SK-N-SH (cell line): ENCODE measurements around the gene STX2. TPM values are rescaled to one million over a fixed set of nuclear protein-coding genes. Genes with fewer than 3 reads are reported as not detected.

Experiments
- CTCF ChIA-PET: fragments of 300-600, 350-600 bp; formaldehyde crosslinking; extraction: SDS; loops from one replicate; lab custom pipeline; 2021; lab: Yijun Ruan, JAX
- POLR2A ChIA-PET: fragments of 350-600 bp; sonication (Branson Sonifier 250); formaldehyde crosslinking; extraction: SDS; loops from one replicate; lab custom pipeline; 2020; ENCODE audit warnings: antibody characterized with exemption, inconsistent platforms; lab: Yijun Ruan, JAX
- DNase-seq: peaks from one replicate; pipeline ENCODE4 v3.0.0; 2012
- H2AFZ ChIP-seq: fragments of 200-600 bp; sonication (generic); 2 replicates; pipeline ENCODE4 v1.8.1; 2016; ENCODE audit warnings: antibody characterized with exemption, mild to moderate bottlenecking, low read depth
- H3F3A ChIP-seq: fragments of 200-600 bp; sonication (generic); replicated peaks from 2 replicates; pipeline ENCODE3; 2016; ENCODE audit warnings: antibody characterized with exemption, mild to moderate bottlenecking; ENCODE audit not compliant: insufficient read depth
- H3K27ac ChIP-seq, 2 experiments: fragments of 200-500 bp in 1 of 2; fragments of 200-600 bp in 1 of 2; sonication (Bioruptor generic) in 1 of 2; sonication (generic), shearing (Covaris generic) in 1 of 2; 2 replicates each; pipeline versions ENCODE4 v1.5.1 to v1.6.1; 2014 to 2016; ENCODE audit warnings: low read depth in 2 of 2, inconsistent platforms in 1 of 2, low read length in 1 of 2, mild to moderate bottlenecking in 1 of 2, mixed read lengths in 1 of 2
- H3K27me3 ChIP-seq: fragments of 200-600 bp; sonication (generic), shearing (Covaris generic); 2 replicates; pipeline ENCODE4 v1.6.1; 2016; ENCODE audit warnings: mixed run types; ENCODE audit not compliant: insufficient read depth
- H3K36me3 ChIP-seq, 2 experiments: fragments of 200-500 bp in 1 of 2; fragments of 200-600 bp in 1 of 2; sonication (Bioruptor generic) in 1 of 2; sonication (generic) in 1 of 2; replicated peaks in 1 of 2; 2 replicates each; pipeline versions ENCODE3 to v1.5.1; 2014 to 2016; ENCODE audit warnings: low read length in 1 of 2, mild to moderate bottlenecking in 1 of 2; ENCODE audit not compliant: insufficient read depth in 2 of 2, control insufficient read depth in 1 of 2
- H3K4me1 ChIP-seq, 2 experiments: fragments of 200-500 bp in 1 of 2; fragments of 200-600 bp in 1 of 2; sonication (Bioruptor generic) in 1 of 2; sonication (generic), shearing (Covaris generic) in 1 of 2; 2 replicates each; pipeline versions ENCODE4 v1.5.1 to v1.6.1; 2014 to 2016; ENCODE audit warnings: low read depth in 1 of 2, low read length in 1 of 2, mixed run types in 1 of 2; ENCODE audit not compliant: insufficient read depth in 2 of 2, control insufficient read depth in 1 of 2
- H3K4me2 ChIP-seq: fragments of 200-600 bp; sonication (generic), shearing (Covaris generic); 2 replicates; pipeline ENCODE4 v1.6.1; 2017; ENCODE audit warnings: mixed run types
- H3K4me3 ChIP-seq, 2 experiments: fragments of 200-500 bp in 1 of 2; fragments of 200-600 bp in 1 of 2; sonication (Bioruptor generic) in 1 of 2; sonication (generic), shearing (Covaris generic) in 1 of 2; 2 replicates each; pipeline versions ENCODE4 v1.5.1 to v1.8.1; 2014 to 2016; ENCODE audit warnings: low read depth in 2 of 2, inconsistent platforms in 1 of 2, low read length in 1 of 2, mild to moderate bottlenecking in 1 of 2, mixed read lengths in 1 of 2, moderate library complexity in 1 of 2
- H3K79me2 ChIP-seq: fragments of 200-600 bp; sonication (generic); 2 replicates; pipeline ENCODE4 v1.8.1; 2017; ENCODE audit warnings: mild to moderate bottlenecking; ENCODE audit not compliant: insufficient read depth
- H3K9ac ChIP-seq: fragments of 200-600 bp; sonication (generic); 2 replicates; pipeline ENCODE4 v1.6.1; 2017; ENCODE audit warnings: mixed run types
- H3K9me2 ChIP-seq: fragments of 200-600 bp; sonication (generic); 2 replicates; pipeline ENCODE4 v1.6.1; 2017; ENCODE audit warnings: mixed run types
- H3K9me3 ChIP-seq: fragments of 200-600 bp; sonication (generic); 2 replicates; pipeline ENCODE4 v1.6.1; 2017; ENCODE audit warnings: mixed run types, mild to moderate bottlenecking, moderate library complexity
- H4K20me1 ChIP-seq: fragments of 200-600 bp; sonication (generic); 2 replicates; pipeline ENCODE4 v1.6.1; 2017; ENCODE audit warnings: mild to moderate bottlenecking, mixed run types; ENCODE audit not compliant: insufficient read depth
- ELF1 ChIP-seq: IDR thresholded peaks from 2 replicates; pipeline ENCODE4 v1.4.0; 2012
- MXI1 ChIP-seq: IDR thresholded peaks from 2 replicates; pipeline ENCODE4 v1.6.1; 2012; ENCODE audit warnings: mild to moderate bottlenecking, low read depth, low read length, improper control_type of control experiment
- SIN3A ChIP-seq: IDR thresholded peaks from 2 replicates; pipeline ENCODE4 v1.6.1; 2012; ENCODE audit warnings: low read depth, mild to moderate bottlenecking, low read length, moderate library complexity, borderline replicate concordance
- WGBS: methylation state at CpG from one replicate; pipeline ENCODE4 v1.1.6; 2017; ENCODE audit warnings: low lambda C conversion rate; 5-methylcytosine and 5-hydroxymethylcytosine counted together
- polyA plus RNA-seq, 3 experiments: library from polyadenylated mRNA; depleted of rRNA; stranded (reverse); fragments of >200 nt; gene quantifications; 2 replicates each; pipeline ENCODE4 v1.2.3, GENCODE V29; 2012
- small RNA-seq, 7 experiments: library from RNA; depleted of rRNA; stranded (forward); fragments of <200 nt; gene quantifications; one replicate each; pipeline ENCODE3, GENCODE V24; 2012
- TF ChIP-seq, protein P1 (sequence below): fragments of 150-350 bp; IDR thresholded peaks from 2 replicates; pipeline ENCODE4 v1.6.1; 2016; ENCODE audit warnings: mild to moderate bottlenecking, low read depth, low read length
- TF ChIP-seq, protein P2 (sequence below): fragments of 150-350 bp; IDR thresholded peaks from 2 replicates; pipeline ENCODE4 v1.6.1; 2017; ENCODE audit warnings: antibody characterized with exemption, low read length, low read depth, borderline replicate concordance

Gene STX2
- polyA plus RNA-seq, 1 of the 3 experiments (the other 2 are of a cell fraction) = 25.1 TPM

- TF ChIP-seq, protein P1, sequence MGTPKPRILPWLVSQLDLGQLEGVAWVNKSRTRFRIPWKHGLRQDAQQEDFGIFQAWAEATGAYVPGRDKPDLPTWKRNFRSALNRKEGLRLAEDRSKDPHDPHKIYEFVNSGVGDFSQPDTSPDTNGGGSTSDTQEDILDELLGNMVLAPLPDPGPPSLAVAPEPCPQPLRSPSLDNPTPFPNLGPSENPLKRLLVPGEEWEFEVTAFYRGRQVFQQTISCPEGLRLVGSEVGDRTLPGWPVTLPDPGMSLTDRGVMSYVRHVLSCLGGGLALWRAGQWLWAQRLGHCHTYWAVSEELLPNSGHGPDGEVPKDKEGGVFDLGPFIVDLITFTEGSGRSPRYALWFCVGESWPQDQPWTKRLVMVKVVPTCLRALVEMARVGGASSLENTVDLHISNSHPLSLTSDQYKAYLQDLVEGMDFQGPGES = no peak
- no peak for TF ChIP-seq ELF1
- TF ChIP-seq, protein P2, sequence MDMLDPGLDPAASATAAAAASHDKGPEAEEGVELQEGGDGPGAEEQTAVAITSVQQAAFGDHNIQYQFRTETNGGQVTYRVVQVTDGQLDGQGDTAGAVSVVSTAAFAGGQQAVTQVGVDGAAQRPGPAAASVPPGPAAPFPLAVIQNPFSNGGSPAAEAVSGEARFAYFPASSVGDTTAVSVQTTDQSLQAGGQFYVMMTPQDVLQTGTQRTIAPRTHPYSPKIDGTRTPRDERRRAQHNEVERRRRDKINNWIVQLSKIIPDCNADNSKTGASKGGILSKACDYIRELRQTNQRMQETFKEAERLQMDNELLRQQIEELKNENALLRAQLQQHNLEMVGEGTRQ = no peak
- no peak for TF ChIP-seq SIN3A
Observed at GRCh38 chr12:130742716-130743115, 96.3 kb downstream of the STX2 start (continued).

DNA sequence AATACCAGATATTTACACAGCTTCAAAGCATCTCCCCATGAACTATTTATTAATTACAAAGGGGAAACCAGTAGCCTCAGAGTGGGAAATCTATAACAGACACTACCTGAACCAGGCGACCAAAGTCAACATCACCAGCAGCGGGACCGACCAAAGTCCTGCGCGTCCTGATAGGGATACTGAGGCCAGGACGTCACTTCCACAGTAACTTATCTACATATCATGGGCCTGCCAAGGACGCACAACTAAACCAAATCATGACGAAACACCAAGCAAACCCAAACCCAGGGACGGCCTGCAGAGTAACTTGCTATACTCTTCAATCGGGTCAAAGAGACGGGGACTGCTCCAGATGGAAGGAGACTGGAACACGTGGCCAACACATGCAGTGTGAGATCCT is 96.9 kb downstream of the STX2 start:
- no peak for TF ChIP-seq MXI1
- H3K9ac ChIP-seq = no peak overlapping the region
- 61% methylated on average over 12 of the region's 12 CpGs for WGBS
- CTCF ChIA-PET = no interaction called here
- no peaks in the 10 kb centered on the region for H4K20me1 ChIP-seq
- H3K9me2 ChIP-seq = no peaks in the 10 kb centered on the region
- no peaks in the 10 kb centered on the region for H3K27me3 ChIP-seq
- no peaks in the 10 kb centered on the region for H3K79me2 ChIP-seq
- H3K4me1 ChIP-seq = no peaks in the 10 kb centered on the region; a peak in 1 of 4 replicates
- H2AFZ ChIP-seq = no peak overlapping the region
- POLR2A ChIA-PET = no interaction called here
- H3K27ac ChIP-seq = no peak overlapping the region
- no peak overlapping the region for H3K4me3 ChIP-seq
- no peaks in the 10 kb centered on the region for H3K36me3 ChIP-seq
- no peaks in the 10 kb centered on the region for H3K9me3 ChIP-seq
- no peak for DNase-seq
- H3F3A ChIP-seq = no peaks in the 10 kb centered on the region
- H3K4me2 ChIP-seq = no peak overlapping the region

Small RNA genes lying within 50 kb of the gene (small RNA-seq; reads per million reads assigned to genes)
- 0 to 1.6 (median 0) reads per million in 7 experiments for gene RNU6-1077P

Other genes starting within 250 kb of the STX2 start
- 0.90 and 1.1 TPM in 2 replicates for gene RIMBP2, start 123.0 kb downstream of the STX2 start, polyA plus RNA-seq (2012; rRNA removed)
- 865 and 950 TPM in 2 replicates for gene RAN, start 32.8 kb upstream of the STX2 start, polyA plus RNA-seq (2012; rRNA removed)
- not detected in 2 replicates for gene ADGRD1, start 114.7 kb upstream of the STX2 start, polyA plus RNA-seq (2012; rRNA removed)